Occipital lobe (tissue), 2 donors: ENCODE results near the gene GNG7. TPM values are rescaled to one million over a fixed set of nuclear protein-coding genes. Genes with fewer than 3 reads are reported as not detected.
"Not testable (repeated sequence)": the region's sequence is repeated elsewhere in the genome, so short reads cannot be mapped to it uniquely, and the experiment has no call there.

Experiments
- DNase-seq: peaks from one replicate; lab custom pipeline; 2025; lab: John Stamatoyannopoulos, UW
- total RNA-seq: library from RNA; depleted of rRNA; stranded (reverse); fragments of >200 nt; gene quantifications from one replicate; pipeline ENCODE4 v1.2.3, GENCODE V29; 2014

Gene GNG7
- total RNA-seq, 1 donor from 2014 or later, result 4.2 TPM

GRCh38 chr19:2678044-2678671 is 24.3 kb downstream of the GNG7 start:
- DNase-seq, result no peak

- no peak for DNase-seq
Measured at GRCh38 chr19:2676823-2677222, 25.7 kb downstream of the GNG7 start.

GRCh38 chr19:2675892-2676291 is 26.6 kb downstream of the GNG7 start:
- DNase-seq, result no peak

GRCh38 chr19:2670217-2670616 is 32.3 kb downstream of the GNG7 start:
- DNase-seq, result no peak

GRCh38 chr19:2668175-2668763 is 34.2 kb downstream of the GNG7 start:
- DNase-seq, result no peak

GRCh38 chr19:2667349-2667748 is 35.1 kb downstream of the GNG7 start:
- DNase-seq, result not testable (repeated sequence)

GRCh38 chr19:2666344-2666994 is 36.0 kb downstream of the GNG7 start:
- no peak for DNase-seq

- no peak for DNase-seq
Measured at GRCh38 chr19:2665103-2665502, 37.4 kb downstream of the GNG7 start.

- DNase-seq, result no peak
Measured at GRCh38 chr19:2663920-2664571, 38.4 kb downstream of the GNG7 start.

- DNase-seq, result no peak
Measured at GRCh38 chr19:2661615-2662014, 40.9 kb downstream of the GNG7 start.

- DNase-seq, result no peak
Measured at GRCh38 chr19:2659856-2660432, 42.5 kb downstream of the GNG7 start.

- no peak for DNase-seq
Measured at GRCh38 chr19:2656533-2656932, 46.0 kb downstream of the GNG7 start.

- no peak for DNase-seq
Measured at GRCh38 chr19:2653710-2654707, 48.5 kb downstream of the GNG7 start.

- DNase-seq, result no peak
Measured at GRCh38 chr19:2653218-2653617, 49.3 kb downstream of the GNG7 start.

GRCh38 chr19:2652504-2653099 is 49.9 kb downstream of the GNG7 start:
- no peak for DNase-seq

GRCh38 chr19:2651002-2651733 is 51.3 kb downstream of the GNG7 start:
- DNase-seq, result not testable (repeated sequence)

- no peak for DNase-seq
Measured at GRCh38 chr19:2650515-2650914, 52.0 kb downstream of the GNG7 start.

- DNase-seq, result peak; percentile 67
Measured at GRCh38 chr19:2648528-2648937, 54.0 kb downstream of the GNG7 start.

- DNase-seq, result no peak
Measured at GRCh38 chr19:2648099-2648498, 54.4 kb downstream of the GNG7 start.
